ENCODE results near the gene CELF5.

The CELF5 gene

DNA sequence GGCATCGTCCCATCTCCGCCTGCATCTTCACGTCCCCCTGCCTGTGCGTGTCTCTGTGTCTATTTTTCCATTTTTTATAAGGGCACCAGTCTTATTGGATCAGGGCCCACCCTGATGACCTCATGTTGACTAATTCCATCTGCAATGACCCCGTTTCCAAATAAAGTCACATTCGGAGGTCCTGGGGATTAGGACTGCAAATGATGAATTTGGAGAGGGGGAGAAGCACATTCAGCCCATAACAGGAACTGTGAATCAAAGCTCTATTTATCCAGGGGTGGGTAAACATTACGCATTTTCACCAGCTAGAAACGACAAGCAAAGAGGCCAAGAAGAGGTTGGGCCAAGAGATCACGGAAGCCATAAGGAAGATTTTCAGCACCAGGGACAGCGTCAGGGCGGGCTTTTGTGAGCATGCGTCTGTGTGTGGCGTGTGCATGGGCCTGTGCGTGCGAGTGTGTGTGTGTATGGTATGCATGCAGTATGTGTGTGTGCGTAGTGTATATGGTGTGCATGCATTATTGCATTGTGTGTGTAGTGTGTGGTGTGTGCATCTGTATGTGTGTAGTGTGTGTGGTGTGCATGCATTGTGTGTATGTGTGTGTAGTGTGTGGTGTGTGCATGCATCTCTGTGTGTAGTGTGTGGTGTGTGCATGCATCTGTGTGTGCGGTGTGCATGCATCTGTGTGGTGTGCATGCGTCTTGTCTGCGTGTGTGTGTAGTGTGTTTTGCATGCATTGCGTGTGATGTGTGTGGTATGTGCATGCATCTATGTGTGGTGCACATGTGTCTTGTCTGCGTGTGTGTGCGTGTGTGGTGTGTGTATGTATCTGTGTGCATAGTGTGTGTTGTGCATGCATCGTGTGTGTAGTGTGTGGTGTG is 19.6 kb downstream of the CELF5 start:
- no peak overlapping the region for H3K27ac ChIP-seq
- TF ChIP-seq, protein P1, sequence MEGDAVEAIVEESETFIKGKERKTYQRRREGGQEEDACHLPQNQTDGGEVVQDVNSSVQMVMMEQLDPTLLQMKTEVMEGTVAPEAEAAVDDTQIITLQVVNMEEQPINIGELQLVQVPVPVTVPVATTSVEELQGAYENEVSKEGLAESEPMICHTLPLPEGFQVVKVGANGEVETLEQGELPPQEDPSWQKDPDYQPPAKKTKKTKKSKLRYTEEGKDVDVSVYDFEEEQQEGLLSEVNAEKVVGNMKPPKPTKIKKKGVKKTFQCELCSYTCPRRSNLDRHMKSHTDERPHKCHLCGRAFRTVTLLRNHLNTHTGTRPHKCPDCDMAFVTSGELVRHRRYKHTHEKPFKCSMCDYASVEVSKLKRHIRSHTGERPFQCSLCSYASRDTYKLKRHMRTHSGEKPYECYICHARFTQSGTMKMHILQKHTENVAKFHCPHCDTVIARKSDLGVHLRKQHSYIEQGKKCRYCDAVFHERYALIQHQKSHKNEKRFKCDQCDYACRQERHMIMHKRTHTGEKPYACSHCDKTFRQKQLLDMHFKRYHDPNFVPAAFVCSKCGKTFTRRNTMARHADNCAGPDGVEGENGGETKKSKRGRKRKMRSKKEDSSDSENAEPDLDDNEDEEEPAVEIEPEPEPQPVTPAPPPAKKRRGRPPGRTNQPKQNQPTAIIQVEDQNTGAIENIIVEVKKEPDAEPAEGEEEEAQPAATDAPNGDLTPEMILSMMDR (conservative IDR thresholded peaks at IDR 0.05) = no peak
- TF ChIP-seq ZFX (IDR thresholded peaks at IDR 0.05) = no peak

GRCh38 chr19:3245050-3245449 is 20.6 kb downstream of the CELF5 start:
- TF ChIP-seq ZFX (IDR thresholded peaks at IDR 0.05) = no peak
- TF ChIP-seq, protein P1 (conservative IDR thresholded peaks at IDR 0.05) = no peak

DNA sequence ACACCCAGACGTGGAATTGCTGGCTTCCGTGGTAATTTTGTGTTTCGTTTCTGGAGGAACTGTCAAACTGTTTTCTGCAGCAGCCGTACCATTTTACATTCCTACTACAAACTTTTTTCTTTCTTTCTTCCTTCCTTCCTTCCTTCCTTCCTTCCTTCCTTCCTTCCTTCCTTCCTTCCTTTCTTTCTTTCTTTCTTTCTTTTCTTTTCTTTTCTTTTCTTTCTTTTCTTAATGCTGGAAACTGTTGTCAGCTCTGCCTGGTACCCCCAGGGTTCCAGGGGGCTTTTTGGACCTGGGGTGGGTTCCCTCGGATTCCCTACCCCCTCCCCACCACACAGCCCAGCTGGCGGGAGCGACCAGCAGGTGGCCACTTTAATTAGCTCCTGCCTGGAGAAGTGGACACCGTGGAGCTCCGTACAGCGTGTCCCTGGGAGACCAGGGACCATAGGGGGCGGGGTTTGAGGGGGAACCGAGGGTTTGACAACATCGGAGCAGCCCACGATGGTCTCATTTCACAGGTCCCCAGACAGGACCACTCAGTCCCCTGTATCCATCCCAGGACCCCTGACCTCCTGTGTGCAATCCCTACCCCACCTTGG is 24.4 kb downstream of the CELF5 start:
- H3K27ac ChIP-seq = no peak overlapping the region
- TF ChIP-seq, protein P1 (conservative IDR thresholded peaks at IDR 0.05) = no peak
- TF ChIP-seq ZFX (IDR thresholded peaks at IDR 0.05) = no peak

More at GRCh38 chr19:3245050-3245449, 20.6 kb downstream of the CELF5 start:
- H3K27ac ChIP-seq = no peak overlapping the region

- no peak for TF ChIP-seq ZFX (IDR thresholded peaks at IDR 0.05)
- TF ChIP-seq, protein P1 (conservative IDR thresholded peaks at IDR 0.05) = no peak
- H3K27ac ChIP-seq = no peak overlapping the region
Observed at GRCh38 chr19:3249408-3249807, 24.9 kb downstream of the CELF5 start.

- TF ChIP-seq, protein P1 (conservative IDR thresholded peaks at IDR 0.05) = no peak; the same call in 1 of the 2 replicates
- TF ChIP-seq ZFX (IDR thresholded peaks at IDR 0.05) = no peak
Observed at GRCh38 chr19:3250675-3251074, 26.2 kb downstream of the CELF5 start.

DNA sequence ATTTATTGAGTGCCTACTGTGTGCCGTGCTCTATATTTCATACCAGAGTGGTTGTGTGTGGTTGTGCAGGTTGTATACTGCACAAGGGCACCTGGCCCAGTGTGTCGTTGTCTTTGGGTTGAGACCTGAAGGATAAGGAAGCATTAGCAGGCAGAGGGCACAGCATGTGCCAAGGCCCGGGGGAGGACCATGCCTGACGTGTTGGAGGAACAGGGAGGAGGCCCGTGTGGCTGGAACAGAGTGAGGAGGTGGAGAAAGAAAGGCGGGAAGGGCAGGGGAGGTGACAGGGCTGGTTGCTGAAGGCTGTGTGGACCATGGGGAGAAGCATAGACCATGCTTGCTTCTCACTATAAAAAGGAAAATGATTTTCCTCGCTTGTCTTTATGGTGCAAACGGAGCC is 26.8 kb downstream of the CELF5 start:
- no peak overlapping the region for H3K27ac ChIP-seq
- TF ChIP-seq, protein P1 (conservative IDR thresholded peaks at IDR 0.05) = no peak
- no peak for TF ChIP-seq ZFX (IDR thresholded peaks at IDR 0.05)

More at GRCh38 chr19:3250675-3251074, 26.2 kb downstream of the CELF5 start:
- no peak overlapping the region for H3K27ac ChIP-seq

GRCh38 chr19:3252650-3253049 is 28.2 kb downstream of the CELF5 start:
- no peak overlapping the region for H3K27ac ChIP-seq
- TF ChIP-seq ZFX (IDR thresholded peaks at IDR 0.05) = no peak
- TF ChIP-seq, protein P1 (conservative IDR thresholded peaks at IDR 0.05) = no peak
